ENCODE data around the gene KCNJ2.

The KCNJ2 gene

DNA sequence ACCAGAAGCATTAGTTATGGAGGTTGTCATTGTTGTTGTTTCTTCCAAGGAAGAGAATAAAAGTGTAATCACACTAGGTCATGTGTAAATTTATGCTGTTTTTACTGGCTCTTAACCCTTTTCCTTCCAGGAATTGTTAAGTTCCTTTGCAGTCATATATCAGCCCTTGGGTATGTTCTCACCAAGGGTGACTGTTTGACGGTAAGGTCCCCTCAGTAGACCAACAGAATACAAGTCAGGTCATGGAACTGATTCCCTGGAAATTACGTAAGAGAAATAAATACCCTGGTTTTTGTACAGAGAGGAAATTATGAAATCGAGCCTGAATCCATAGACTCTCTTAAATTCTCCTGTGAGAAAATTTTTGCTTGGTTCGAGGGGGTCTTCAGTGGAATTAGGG is 11.2 kb upstream of the KCNJ2 start:
- Histone ChIP-seq H3K27ac (ENCODE audit: low read depth, low read length) (no peak overlapping the region), H3K27me3 (ENCODE audit: control insufficient read depth in 1 of 2, insufficient read depth in 2 of 2, low read length in 2 of 2) (no peaks in the 10 kb centered on the region)

DNA sequence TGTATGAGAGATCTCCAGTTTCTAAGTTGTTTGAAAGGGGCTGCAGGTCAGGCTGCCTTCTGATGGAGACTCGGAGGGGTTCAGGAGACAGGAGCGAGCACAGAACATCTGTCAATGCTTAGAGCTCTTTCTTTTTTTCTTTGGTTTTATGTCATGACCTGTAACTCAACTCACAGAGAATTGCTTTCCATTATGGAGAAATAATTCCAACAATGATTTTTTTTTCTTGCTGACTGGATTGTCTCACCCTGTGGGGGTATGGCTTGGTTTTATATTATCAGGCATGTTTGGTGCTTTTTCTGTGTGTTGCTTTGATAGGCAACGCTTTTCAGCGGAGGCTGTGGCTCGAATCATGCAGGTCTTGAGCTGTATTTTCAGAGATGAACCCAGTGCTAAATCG is 10.7 kb upstream of the KCNJ2 start:
- Histone ChIP-seq H3K27ac (ENCODE audit: low read depth, low read length) (no peak overlapping the region), H3K9me3 (ENCODE audit: control insufficient read depth in 1 of 2, low read length in 2 of 2) (no peaks in the 10 kb centered on the region), H3K27me3 (ENCODE audit: control insufficient read depth in 1 of 2, insufficient read depth in 2 of 2, low read length in 2 of 2) (no peaks in the 10 kb centered on the region)

More for the DNA sequence above, 11.2 kb upstream of the KCNJ2 start:
- no peaks in the 10 kb centered on the region for H3K9me3 ChIP-seq (ENCODE audit: control insufficient read depth in 1 of 2, low read length in 2 of 2)
- no peak overlapping the region for H3K4me3 ChIP-seq (ENCODE audit: low read depth in 1 of 2, low read length in 2 of 2)
- H3K4me1 ChIP-seq (ENCODE audit: control insufficient read depth in 1 of 2, insufficient read depth in 2 of 2, low read length in 2 of 2): no peaks in the 10 kb centered on the region
- H3K36me3 ChIP-seq (ENCODE audit: control insufficient read depth in 1 of 2, insufficient read depth in 2 of 2, low read length in 2 of 2): no peaks in the 10 kb centered on the region
- H3K9ac ChIP-seq (ENCODE audit: low read depth in 1 of 2, low read length in 2 of 2): no peak overlapping the region

GRCh38 chr17:70159980-70160379 is 9.4 kb upstream of the KCNJ2 start:
- H3K27ac ChIP-seq (ENCODE audit: low read depth, low read length): no peak overlapping the region
- H3K27me3 ChIP-seq (ENCODE audit: control insufficient read depth in 1 of 2, insufficient read depth in 2 of 2, low read length in 2 of 2): no peaks in the 10 kb centered on the region
- no peak overlapping the region for H3K4me3 ChIP-seq (ENCODE audit: low read depth in 1 of 2, low read length in 2 of 2)
- no peaks in the 10 kb centered on the region for H3K36me3 ChIP-seq (ENCODE audit: control insufficient read depth in 1 of 2, insufficient read depth in 2 of 2, low read length in 2 of 2)
- no peak overlapping the region for H3K9ac ChIP-seq (ENCODE audit: low read depth in 1 of 2, low read length in 2 of 2)
- H3K9me3 ChIP-seq (ENCODE audit: control insufficient read depth in 1 of 2, low read length in 2 of 2): no peaks in the 10 kb centered on the region
- H3K4me1 ChIP-seq (ENCODE audit: control insufficient read depth in 1 of 2, insufficient read depth in 2 of 2, low read length in 2 of 2): no peaks in the 10 kb centered on the region

More for the DNA sequence above, 10.7 kb upstream of the KCNJ2 start:
- Histone ChIP-seq H3K36me3 (ENCODE audit: control insufficient read depth in 1 of 2, insufficient read depth in 2 of 2, low read length in 2 of 2) (no peaks in the 10 kb centered on the region), H3K4me3 (ENCODE audit: low read depth in 1 of 2, low read length in 2 of 2) (no peak overlapping the region), H3K4me1 (ENCODE audit: control insufficient read depth in 1 of 2, insufficient read depth in 2 of 2, low read length in 2 of 2) (no peaks in the 10 kb centered on the region), H3K9ac (ENCODE audit: low read depth in 1 of 2, low read length in 2 of 2) (no peak overlapping the region)

- no peak overlapping the region for H3K9ac ChIP-seq (ENCODE audit: low read depth in 1 of 2, low read length in 2 of 2)
- no peak overlapping the region for H3K27ac ChIP-seq (ENCODE audit: low read depth, low read length)
- H3K4me3 ChIP-seq (ENCODE audit: low read depth in 1 of 2, low read length in 2 of 2): no peak overlapping the region
- H3K9me3 ChIP-seq (ENCODE audit: control insufficient read depth in 1 of 2, low read length in 2 of 2): no peaks in the 10 kb centered on the region
- H3K36me3 ChIP-seq (ENCODE audit: control insufficient read depth in 1 of 2, insufficient read depth in 2 of 2, low read length in 2 of 2): no peaks in the 10 kb centered on the region
- H3K4me1 ChIP-seq (ENCODE audit: control insufficient read depth in 1 of 2, insufficient read depth in 2 of 2, low read length in 2 of 2): no peaks in the 10 kb centered on the region
- H3K27me3 ChIP-seq (ENCODE audit: control insufficient read depth in 1 of 2, insufficient read depth in 2 of 2, low read length in 2 of 2): no peaks in the 10 kb centered on the region
Measured at GRCh38 chr17:70161519-70161918, 7.8 kb upstream of the KCNJ2 start.

- peaks cover 0 to 6% of the 10 kb centered on the region in 2 donors for H3K27me3 ChIP-seq (ENCODE audit: control insufficient read depth in 1 of 2, insufficient read depth in 2 of 2, low read length in 2 of 2)
- no peak overlapping the region for H3K9ac ChIP-seq (ENCODE audit: low read depth in 1 of 2, low read length in 2 of 2)
- no peaks in the 10 kb centered on the region for H3K36me3 ChIP-seq (ENCODE audit: control insufficient read depth in 1 of 2, insufficient read depth in 2 of 2, low read length in 2 of 2)
- no peak overlapping the region for H3K4me3 ChIP-seq (ENCODE audit: low read depth in 1 of 2, low read length in 2 of 2)
- peaks cover 7 to 8% of the 10 kb centered on the region in 2 donors for H3K4me1 ChIP-seq (ENCODE audit: control insufficient read depth in 1 of 2, insufficient read depth in 2 of 2, low read length in 2 of 2)
- H3K9me3 ChIP-seq (ENCODE audit: control insufficient read depth in 1 of 2, low read length in 2 of 2): no peaks in the 10 kb centered on the region
- no peak overlapping the region for H3K27ac ChIP-seq (ENCODE audit: low read depth, low read length)
Measured at GRCh38 chr17:70165383-70165782, 3.9 kb upstream of the KCNJ2 start.

- no peak overlapping the region for H3K4me3 ChIP-seq (ENCODE audit: low read depth in 1 of 2, low read length in 2 of 2)
- H3K27ac ChIP-seq (ENCODE audit: low read depth, low read length): no peak overlapping the region
Measured at GRCh38 chr17:70166615-70167014, 2.7 kb upstream of the KCNJ2 start.

GRCh38 chr17:70168044-70168976 is 1.0 kb upstream of the KCNJ2 start:
- peak overlapping the region; percentile 26 for H3K27ac ChIP-seq (ENCODE audit: low read depth, low read length)
- no peaks in the 10 kb centered on the region for H3K9me3 ChIP-seq (ENCODE audit: control insufficient read depth in 1 of 2, low read length in 2 of 2)
- H3K9ac ChIP-seq (ENCODE audit: low read depth in 1 of 2, low read length in 2 of 2): peak overlapping the region; percentile 60 to 69
- peaks cover 2 to 6% of the 10 kb centered on the region in 2 donors for H3K27me3 ChIP-seq (ENCODE audit: control insufficient read depth in 1 of 2, insufficient read depth in 2 of 2, low read length in 2 of 2)
- peak overlapping the region; percentile 76 to 86 for H3K4me3 ChIP-seq (ENCODE audit: low read depth in 1 of 2, low read length in 2 of 2)
- H3K4me1 ChIP-seq (ENCODE audit: control insufficient read depth in 1 of 2, insufficient read depth in 2 of 2, low read length in 2 of 2): peaks cover 7 to 18% of the 10 kb centered on the region in 2 donors
- H3K36me3 ChIP-seq (ENCODE audit: control insufficient read depth in 1 of 2, insufficient read depth in 2 of 2, low read length in 2 of 2): no peaks in the 10 kb centered on the region

More at GRCh38 chr17:70166615-70167014, 2.7 kb upstream of the KCNJ2 start:
- H3K27me3 ChIP-seq (ENCODE audit: control insufficient read depth in 1 of 2, insufficient read depth in 2 of 2, low read length in 2 of 2): peaks cover 0 to 6% of the 10 kb centered on the region in 2 donors
- H3K4me1 ChIP-seq (ENCODE audit: control insufficient read depth in 1 of 2, insufficient read depth in 2 of 2, low read length in 2 of 2): peaks cover 7 to 15% of the 10 kb centered on the region in 2 donors
- H3K9me3 ChIP-seq (ENCODE audit: control insufficient read depth in 1 of 2, low read length in 2 of 2): no peaks in the 10 kb centered on the region
- H3K9ac ChIP-seq (ENCODE audit: low read depth in 1 of 2, low read length in 2 of 2): no peak overlapping the region
- no peaks in the 10 kb centered on the region for H3K36me3 ChIP-seq (ENCODE audit: control insufficient read depth in 1 of 2, insufficient read depth in 2 of 2, low read length in 2 of 2)

GRCh38 chr17:70169709-70170597 is 621 bp downstream of the KCNJ2 start:
- no peaks in the 10 kb centered on the region for H3K9me3 ChIP-seq (ENCODE audit: control insufficient read depth in 1 of 2, low read length in 2 of 2)
- H3K36me3 ChIP-seq (ENCODE audit: control insufficient read depth in 1 of 2, insufficient read depth in 2 of 2, low read length in 2 of 2): peaks cover 0 to under 1% of the 10 kb centered on the region in 2 donors
- peak overlapping the region; percentile 80 to 86 for H3K4me3 ChIP-seq (ENCODE audit: low read depth in 1 of 2, low read length in 2 of 2)
- H3K27me3 ChIP-seq (ENCODE audit: control insufficient read depth in 1 of 2, insufficient read depth in 2 of 2, low read length in 2 of 2): peaks cover 2 to 6% of the 10 kb centered on the region in 2 donors
- H3K4me1 ChIP-seq (ENCODE audit: control insufficient read depth in 1 of 2, insufficient read depth in 2 of 2, low read length in 2 of 2): peaks cover 7 to 25% of the 10 kb centered on the region in 2 donors
- H3K9ac ChIP-seq (ENCODE audit: low read depth in 1 of 2, low read length in 2 of 2): peak overlapping the region; percentile 31 to 77
- peak overlapping the region; percentile 17 for H3K27ac ChIP-seq (ENCODE audit: low read depth, low read length)

- peak overlapping the region in 1 of 2 donors; percentile 86 for H3K4me3 ChIP-seq (ENCODE audit: low read depth in 1 of 2, low read length in 2 of 2)
- no peak overlapping the region for H3K9ac ChIP-seq (ENCODE audit: low read depth in 1 of 2, low read length in 2 of 2)
- peaks cover 7 to 25% of the 10 kb centered on the region in 2 donors for H3K4me1 ChIP-seq (ENCODE audit: control insufficient read depth in 1 of 2, insufficient read depth in 2 of 2, low read length in 2 of 2)
- H3K27me3 ChIP-seq (ENCODE audit: control insufficient read depth in 1 of 2, insufficient read depth in 2 of 2, low read length in 2 of 2): peaks cover 2 to 6% of the 10 kb centered on the region in 2 donors
- H3K36me3 ChIP-seq (ENCODE audit: control insufficient read depth in 1 of 2, insufficient read depth in 2 of 2, low read length in 2 of 2): peaks cover 6 to 7% of the 10 kb centered on the region in 2 donors
- no peaks in the 10 kb centered on the region for H3K9me3 ChIP-seq (ENCODE audit: control insufficient read depth in 1 of 2, low read length in 2 of 2)
- H3K27ac ChIP-seq (ENCODE audit: low read depth, low read length): no peak overlapping the region
Measured at GRCh38 chr17:70171159-70171558, 1.8 kb downstream of the KCNJ2 start.
